Upper lobe of left lung (tissue), 4 donors: ENCODE results near the gene CFAP299.

Experiments used
- EP300 ChIP-seq, 4 donors: sonication (generic); formaldehyde crosslinking; IDR thresholded peaks; one replicate each; pipeline ENCODE4 v1.5.1; 2017; ENCODE audit warnings: antibody characterized with exemption in 4 of 4, control low read depth in 2 of 4
- POLR2A ChIP-seq, 4 donors: fragments of 450-650 bp; IDR thresholded peaks; one replicate each; pipeline ENCODE4 v1.5.1; 2016 to 2017; ENCODE audit warnings: antibody characterized with exemption in 4 of 4, mild to moderate bottlenecking in 2 of 4
- POLR2AphosphoS5 ChIP-seq, 2 donors: sonication (generic); formaldehyde crosslinking; IDR thresholded peaks; one replicate each; pipeline ENCODE4 v1.5.1; 2017; ENCODE audit warnings: antibody characterized with exemption in 2 of 2
- TF ChIP-seq, protein P1 (sequence below), 6 experiments: fragments of 450-650 bp in 4 of 6; fragments of 200-600 bp in 2 of 6; sonication (generic) in 2 of 6; IDR thresholded peaks; one replicate each; pipeline ENCODE4 v1.5.1; 2016 to 2019; ENCODE audit warnings: antibody characterized with exemption in 6 of 6

DNA sequence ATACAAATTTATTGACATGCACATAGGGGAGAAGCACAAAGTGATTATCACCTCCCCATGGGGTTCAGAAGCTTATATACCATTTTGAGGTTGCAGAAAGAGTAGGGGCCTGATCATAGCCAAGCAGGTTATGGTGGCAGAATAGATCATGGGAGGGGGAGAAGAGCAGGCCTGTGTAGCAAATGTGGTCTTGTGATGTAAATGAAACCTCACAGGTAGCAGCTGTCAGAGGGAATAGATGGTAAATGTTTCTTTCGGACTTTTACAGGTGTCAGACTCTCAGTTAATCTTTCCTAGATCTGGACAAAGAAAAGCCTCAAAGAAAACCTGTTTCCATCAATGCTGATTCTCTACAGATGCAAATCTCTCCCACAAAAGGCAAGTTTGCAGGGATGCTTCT is 84.4 kb downstream of the CFAP299 start:
- TF ChIP-seq EP300 (IDR thresholded peaks at IDR 0.05) (no peak), POLR2AphosphoS5 (IDR thresholded peaks at IDR 0.05) (no peak), POLR2A (IDR thresholded peaks at IDR 0.05) (no peak)
- TF ChIP-seq, protein P1, sequence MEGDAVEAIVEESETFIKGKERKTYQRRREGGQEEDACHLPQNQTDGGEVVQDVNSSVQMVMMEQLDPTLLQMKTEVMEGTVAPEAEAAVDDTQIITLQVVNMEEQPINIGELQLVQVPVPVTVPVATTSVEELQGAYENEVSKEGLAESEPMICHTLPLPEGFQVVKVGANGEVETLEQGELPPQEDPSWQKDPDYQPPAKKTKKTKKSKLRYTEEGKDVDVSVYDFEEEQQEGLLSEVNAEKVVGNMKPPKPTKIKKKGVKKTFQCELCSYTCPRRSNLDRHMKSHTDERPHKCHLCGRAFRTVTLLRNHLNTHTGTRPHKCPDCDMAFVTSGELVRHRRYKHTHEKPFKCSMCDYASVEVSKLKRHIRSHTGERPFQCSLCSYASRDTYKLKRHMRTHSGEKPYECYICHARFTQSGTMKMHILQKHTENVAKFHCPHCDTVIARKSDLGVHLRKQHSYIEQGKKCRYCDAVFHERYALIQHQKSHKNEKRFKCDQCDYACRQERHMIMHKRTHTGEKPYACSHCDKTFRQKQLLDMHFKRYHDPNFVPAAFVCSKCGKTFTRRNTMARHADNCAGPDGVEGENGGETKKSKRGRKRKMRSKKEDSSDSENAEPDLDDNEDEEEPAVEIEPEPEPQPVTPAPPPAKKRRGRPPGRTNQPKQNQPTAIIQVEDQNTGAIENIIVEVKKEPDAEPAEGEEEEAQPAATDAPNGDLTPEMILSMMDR (IDR thresholded peaks at IDR 0.05) = no peak
